ENCODE data around the gene AUNIP. TPM values are rescaled to one million over a fixed set of nuclear protein-coding genes. Genes with fewer than 3 reads are reported as not detected.

AUNIP gene
- total RNA-seq (1.1 TPM), polyA plus RNA-seq (ENCODE audit: insufficient read depth in 1 of 8, insufficient read length in 8 of 8, low replicate concordance in 1 of 8) (1 to 10 TPM in 6 of 8 donors, under 1 TPM in 2; 0.76 to 1.8 (median 1.2) TPM)
- long read RNA-seq, donor 1, partial matches to known transcripts = 0 of 5 reads
- long read RNA-seq, donor 1, other reads (novel, unspliced or antisense) = 5 of 5 reads
- long read RNA-seq, donor 2 = 0 reads
- long read RNA-seq, donor 3 = 0 reads
- long read RNA-seq, donor 4, partial matches to known transcripts = 0 of 2 reads
- long read RNA-seq, donor 4, other reads (novel, unspliced or antisense) = 0 of 2 reads
- long read RNA-seq, donor 5, partial matches to known transcripts = 0 of 1 reads
- long read RNA-seq, donor 5, other reads (novel, unspliced or antisense) = 0 of 1 reads
- long read RNA-seq, donor 6 = 0 reads
- long read RNA-seq, donor 7, partial matches to known transcripts = 0 of 1 reads
- long read RNA-seq, donor 7, other reads (novel, unspliced or antisense) = 0 of 1 reads
- long read RNA-seq, donor 8 = 0 reads
- long read RNA-seq, donor 9 = 0 reads
- long read RNA-seq, donor 10, partial matches to known transcripts = 0 of 2 reads
- long read RNA-seq, donor 10, other reads (novel, unspliced or antisense) = 0 of 2 reads
- long read RNA-seq, donor 11, partial matches to known transcripts = 0 of 1 reads
- long read RNA-seq, donor 11, other reads (novel, unspliced or antisense) = 0 of 1 reads

GRCh38 chr1:25858906-25859789 is at the start of gene AUNIP:
TSS of gene AUNIP (minus strand) at chr1:25859457. CDS start at chr1:25859357, 100 bp downstream.
- Histone ChIP-seq H3K27me3 (ENCODE audit: control insufficient read depth, insufficient read depth, low read length) (no peaks in the 10 kb centered on the region), H3K27ac (ENCODE audit: low read length) (peak within 1 kb of the TSS; percentile 91), H3K4me3 (ENCODE audit: low read length) (peak within 1 kb of the TSS; percentile 51), H3K4me1 (ENCODE audit: control insufficient read depth, insufficient read depth, low read length) (peaks cover 11% of the 10 kb centered on the region), H3K36me3 (ENCODE audit: control insufficient read depth, insufficient read depth, low read length) (peaks cover 15% of the 10 kb centered on the region), H3K9me3 (replicated peaks; ENCODE audit: control insufficient read depth, low read depth, low read length) (no peaks in the 10 kb centered on the region)
- DNase-seq = peak; percentile 92
- WGBS (ENCODE audit: insufficient coverage) = 0% methylated on average over 71 of the region's 77 CpGs

GRCh38 chr1:25909040-25909439 is 49.8 kb upstream of the AUNIP start:
- H3K9me3 ChIP-seq (replicated peaks; ENCODE audit: control insufficient read depth, low read depth, low read length) = no peaks in the 10 kb centered on the region
- H3K27me3 ChIP-seq (ENCODE audit: control insufficient read depth, insufficient read depth, low read length) = no peaks in the 10 kb centered on the region
- H3K27ac ChIP-seq (ENCODE audit: low read length) = no peak overlapping the region
- no peak for DNase-seq
- WGBS (ENCODE audit: insufficient coverage) = 48% methylated on average over 6 of the region's 10 CpGs
- no peaks in the 10 kb centered on the region for H3K36me3 ChIP-seq (ENCODE audit: control insufficient read depth, insufficient read depth, low read length)
- H3K4me1 ChIP-seq (ENCODE audit: control insufficient read depth, insufficient read depth, low read length) = peaks cover 10% of the 10 kb centered on the region
- H3K4me3 ChIP-seq (ENCODE audit: low read length) = no peak overlapping the region

- H3K9me3 ChIP-seq (replicated peaks; ENCODE audit: control insufficient read depth, low read depth, low read length) = no peaks in the 10 kb centered on the region
- no peaks in the 10 kb centered on the region for H3K27me3 ChIP-seq (ENCODE audit: control insufficient read depth, insufficient read depth, low read length)
- H3K4me3 ChIP-seq (ENCODE audit: low read length) = no peak overlapping the region
- H3K27ac ChIP-seq (ENCODE audit: low read length) = no peak overlapping the region
- H3K4me1 ChIP-seq (ENCODE audit: control insufficient read depth, insufficient read depth, low read length) = peaks cover 13% of the 10 kb centered on the region
- WGBS (ENCODE audit: insufficient coverage) = no CpG with 5 or more reads among the region's 1 CpG
- H3K36me3 ChIP-seq (ENCODE audit: control insufficient read depth, insufficient read depth, low read length) = peaks cover 3% of the 10 kb centered on the region
- no peak for DNase-seq
Observed at GRCh38 chr1:25908161-25908560, 48.9 kb upstream of the AUNIP start.

GRCh38 chr1:25907601-25908000 is 48.3 kb upstream of the AUNIP start:
- Histone ChIP-seq H3K9me3 (replicated peaks; ENCODE audit: control insufficient read depth, low read depth, low read length) (no peaks in the 10 kb centered on the region), H3K4me3 (ENCODE audit: low read length) (no peak overlapping the region), H3K4me1 (ENCODE audit: control insufficient read depth, insufficient read depth, low read length) (peaks cover 13% of the 10 kb centered on the region), H3K36me3 (ENCODE audit: control insufficient read depth, insufficient read depth, low read length) (peaks cover 5% of the 10 kb centered on the region), H3K27ac (ENCODE audit: low read length) (no peak overlapping the region), H3K27me3 (ENCODE audit: control insufficient read depth, insufficient read depth, low read length) (no peaks in the 10 kb centered on the region)
- DNase-seq = no peak
- 95% methylated on average over 5 of the region's 6 CpGs for WGBS (ENCODE audit: insufficient coverage)

- Histone ChIP-seq H3K36me3 (ENCODE audit: control insufficient read depth, insufficient read depth, low read length) (peaks cover 8% of the 10 kb centered on the region), H3K4me1 (ENCODE audit: control insufficient read depth, insufficient read depth, low read length) (peaks cover 13% of the 10 kb centered on the region), H3K9me3 (replicated peaks; ENCODE audit: control insufficient read depth, low read depth, low read length) (no peaks in the 10 kb centered on the region), H3K27ac (ENCODE audit: low read length) (peak overlapping the region; percentile 48), H3K27me3 (ENCODE audit: control insufficient read depth, insufficient read depth, low read length) (no peaks in the 10 kb centered on the region), H3K4me3 (ENCODE audit: low read length) (peak overlapping the region; percentile 86)
- 7% methylated on average over 27 of the region's 34 CpGs for WGBS (ENCODE audit: insufficient coverage)
- peak; percentile 38 for DNase-seq
Observed at GRCh38 chr1:25906644-25907300, 47.5 kb upstream of the AUNIP start.

- H3K9me3 ChIP-seq (replicated peaks; ENCODE audit: control insufficient read depth, low read depth, low read length) = no peaks in the 10 kb centered on the region
- peak within 1 kb of the TSS; percentile 86 for H3K27ac ChIP-seq (ENCODE audit: low read length)
- WGBS (ENCODE audit: insufficient coverage) = under 1% methylated on average over 81 of the region's 102 CpGs
- DNase-seq = peak; percentile 98
- H3K36me3 ChIP-seq (ENCODE audit: control insufficient read depth, insufficient read depth, low read length) = peaks cover 16% of the 10 kb centered on the region
- no peaks in the 10 kb centered on the region for H3K27me3 ChIP-seq (ENCODE audit: control insufficient read depth, insufficient read depth, low read length)
- H3K4me3 ChIP-seq (ENCODE audit: low read length) = peak within 1 kb of the TSS; percentile 86
- H3K4me1 ChIP-seq (ENCODE audit: control insufficient read depth, insufficient read depth, low read length) = peaks cover 13% of the 10 kb centered on the region
Observed at GRCh38 chr1:25905680-25906643, 46.7 kb upstream of the AUNIP start, which contains the start of gene STMN1. TSS of gene STMN1 (minus strand) at chr1:25906419. CDS start at chr1:25904676, 1,743 bp downstream.

GRCh38 chr1:25904943-25905679 is 45.9 kb upstream of the AUNIP start:
- H3K4me1 ChIP-seq (ENCODE audit: control insufficient read depth, insufficient read depth, low read length) = peaks cover 13% of the 10 kb centered on the region
- WGBS (ENCODE audit: insufficient coverage) = 0% methylated on average over 10 of the region's 34 CpGs
- H3K27me3 ChIP-seq (ENCODE audit: control insufficient read depth, insufficient read depth, low read length) = no peaks in the 10 kb centered on the region
- no peaks in the 10 kb centered on the region for H3K9me3 ChIP-seq (replicated peaks; ENCODE audit: control insufficient read depth, low read depth, low read length)
- H3K4me3 ChIP-seq (ENCODE audit: low read length) = peak overlapping the region; percentile 86
- peaks cover 20% of the 10 kb centered on the region for H3K36me3 ChIP-seq (ENCODE audit: control insufficient read depth, insufficient read depth, low read length)
- H3K27ac ChIP-seq (ENCODE audit: low read length) = peak overlapping the region; percentile 86
- peak; percentile 97 for DNase-seq

- no CpG with 5 or more reads among the region's 3 CpGs for WGBS (ENCODE audit: insufficient coverage)
- DNase-seq = no peak
Observed at GRCh38 chr1:25903986-25904385, 44.7 kb upstream of the AUNIP start.

More at GRCh38 chr1:25903986-25904385, 44.7 kb upstream of the AUNIP start:
- Histone ChIP-seq H3K27ac (ENCODE audit: low read length) (no peak overlapping the region), H3K36me3 (ENCODE audit: control insufficient read depth, insufficient read depth, low read length) (peaks cover 30% of the 10 kb centered on the region), H3K4me1 (ENCODE audit: control insufficient read depth, insufficient read depth, low read length) (peaks cover 13% of the 10 kb centered on the region), H3K9me3 (replicated peaks; ENCODE audit: control insufficient read depth, low read depth, low read length) (no peaks in the 10 kb centered on the region), H3K4me3 (ENCODE audit: low read length) (peak overlapping the region; percentile 86), H3K27me3 (ENCODE audit: control insufficient read depth, insufficient read depth, low read length) (no peaks in the 10 kb centered on the region)

Data from muscle of leg (tissue), 16 donors.